ENCODE data around the gene TFDP2. TPM values are rescaled to one million over a fixed set of nuclear protein-coding genes. Genes with fewer than 3 reads are reported as not detected.
"Not testable (repeated sequence)": the region's sequence is repeated elsewhere in the genome, so short reads cannot be mapped to it uniquely, and the experiment has no call there.

The TFDP2 gene
- total and polyA plus RNA-seq, 2 of the 8 experiments (the other 6 are each of a cell fraction or from before 2014, with no cell fraction given): 41.1 to 119 TPM

- H4K91ac ChIP-seq (replicated peaks; ENCODE audit: insufficient read length, low read length); H2AFZ ChIP-seq (ENCODE audit: low read length): not testable (repeated sequence)
- 89% methylated on average over 14 of the region's 15 CpGs; no CpG with 5 or more reads in 1 of the 2 experiments for WGBS, 2 experiments (ENCODE audit: extremely low coverage in 1 of 2, insufficient coverage in 1 of 2, insufficient read length in 1 of 2, insufficient replicate concordance in 2 of 2, low coverage in 1 of 2, low lambda C conversion rate in 2 of 2, missing lambda C conversion rate in 1 of 2)
Observed at GRCh38 chr3:142140608-142141285, 8.6 kb downstream of the TFDP2 start.

More at GRCh38 chr3:142140608-142141285, 8.6 kb downstream of the TFDP2 start:
- not testable (repeated sequence) for H3K4me1 ChIP-seq (replicated peaks in 1 of 4; ENCODE audit: control insufficient read depth in 3 of 4, insufficient read depth in 4 of 4, low read length in 3 of 4); H3K27me3 ChIP-seq (replicated peaks in 1 of 4; ENCODE audit: control insufficient read depth in 3 of 4, extremely low read depth in 1 of 4, insufficient read depth in 3 of 4, low read length in 3 of 4); H3K27ac ChIP-seq (ENCODE audit: low read depth, low read length); H3K4me2 ChIP-seq (ENCODE audit: insufficient read depth in 1 of 2, low read depth in 2 of 2, low read length in 2 of 2); H4K5ac ChIP-seq (ENCODE audit: insufficient read length, low read depth, low read length); H4K20me1 ChIP-seq (replicated peaks in 1 of 2; ENCODE audit: control insufficient read depth in 1 of 2, insufficient read depth in 2 of 2, low read length in 2 of 2); H3K79me2 ChIP-seq (ENCODE audit: control insufficient read depth in 1 of 2, insufficient read depth in 2 of 2, low read length in 2 of 2); H3K4ac ChIP-seq (replicated peaks; ENCODE audit: insufficient read length, low read depth, low read length); H2AK5ac ChIP-seq (ENCODE audit: low read depth, low read length); H2BK5ac ChIP-seq (ENCODE audit: low read depth, low read length); H3K14ac ChIP-seq (ENCODE audit: insufficient read length); H3K79me1 ChIP-seq (ENCODE audit: low read depth, low read length); H4K8ac ChIP-seq (ENCODE audit: extremely low read depth, insufficient read depth, low read length); H3K23ac ChIP-seq (ENCODE audit: insufficient read length); H2BK20ac ChIP-seq (ENCODE audit: low read length); H2BK120ac ChIP-seq (replicated peaks; ENCODE audit: low read depth, low read length); H3K4me3 ChIP-seq (ENCODE audit: extremely low read depth in 1 of 4, insufficient read depth in 2 of 4, low read depth in 3 of 4, low read length in 4 of 4); H3K9ac ChIP-seq (replicated peaks in 1 of 4; ENCODE audit: extremely low read depth in 1 of 4, low read depth in 3 of 4, low read length in 3 of 4); H3K56ac ChIP-seq (replicated peaks; ENCODE audit: insufficient read length, low read depth, low read length); H3K23me2 ChIP-seq (ENCODE audit: low read depth, low read length); H3K36me3 ChIP-seq (ENCODE audit: control insufficient read depth in 2 of 4, insufficient read depth in 4 of 4, low read length in 3 of 4); FAIRE-seq; H3K9me3 ChIP-seq (ENCODE audit: insufficient read depth in 2 of 2, low read depth in 1 of 2, low read length in 1 of 2); H3K18ac ChIP-seq (ENCODE audit: extremely low read depth, low read length); H2BK15ac ChIP-seq (ENCODE audit: low read length); H2BK12ac ChIP-seq (ENCODE audit: low read depth, low read length)
- DNase-seq (ENCODE audit: low read depth in 1 of 2, low spot score in 2 of 2): peak in 1 of 2 experiments; percentile 53
- CTCF ChIA-PET (ENCODE audit: partially characterized antibody): interaction anchor here (0.5 to 1.7 kb wide), 8 partner anchors 12 to 178 kb away, joined by 3 to 10 read pairs (median 4); no protein-coding TSS in a partner anchor
- peak; percentile 73 for TF ChIP-seq YY1 (IDR thresholded peaks at IDR 0.05; ENCODE audit: low read depth, low read length)
- peak in 1 of 3 experiments; percentile 17; a peak in 1 of 4 replicates for TF ChIP-seq CTCF (IDR thresholded peaks at IDR 0.05; ENCODE audit: control extremely low read depth in 1 of 3, insufficient read depth in 1 of 3, low read depth in 1 of 3, low read length in 3 of 3)
- TF ChIP-seq RAD21 (IDR thresholded peaks at IDR 0.05 in 1 of 2, conservative IDR thresholded peaks at IDR 0.05 in 1 of 2; ENCODE audit: low read depth in 2 of 2, low read length in 2 of 2): peak in 1 of 2 experiments; percentile 23; a peak in 1 of 4 replicates
- POLR2A ChIA-PET (ENCODE audit: partially characterized antibody): interaction anchor here (0.6 to 0.8 kb wide), 2 partner anchors 12 to 283 kb away, joined by 3 to 6 read pairs; no protein-coding TSS in a partner anchor

Measured in H1 (cell line).